A549 (cell line): Measurements from ENCODE around the gene SGSM2.

Experiments used
- CTCF ChIP-seq: fragments of >200 bp; sonication (Bioruptor Twin); formaldehyde crosslinking; IDR thresholded peaks from 3 replicates; pipeline ENCODE4 v1.5.1; 2016
- EP300 ChIP-seq, 2 experiments: fragments of >200 bp; sonication (Bioruptor Twin); formaldehyde crosslinking; IDR thresholded peaks; 2 replicates in 1 of 2; 3 replicates in 1 of 2; pipeline ENCODE4 v1.6.1; 2016 to 2017
- PHF8 ChIP-seq: fragments of 200-600 bp; sonication (generic); IDR thresholded peaks from 2 replicates; pipeline ENCODE4 v1.6.1; 2016; ENCODE audit warnings: low read depth, mild to moderate bottlenecking, antibody characterized with exemption, moderate library complexity, borderline replicate concordance
- POLR2A ChIP-seq: IDR thresholded peaks from 2 replicates; pipeline ENCODE4 v1.6.1; 2012; ENCODE audit warnings: mild to moderate bottlenecking, low read length
- TF ChIP-seq, protein P1 (sequence below): fragments of 250-450 bp; sonication (Bioruptor Pico); IDR thresholded peaks from 2 replicates; pipeline ENCODE4 v1.5.0; 2020; ENCODE audit warnings: low read depth, mild to moderate bottlenecking, moderate library complexity
- TF ChIP-seq, protein P2 (sequence below): fragments of 250-450 bp; sonication (Bioruptor Pico); IDR thresholded peaks from 2 replicates; pipeline ENCODE4 v1.5.0; 2021; ENCODE audit warnings: mild to moderate bottlenecking, moderate library complexity, borderline replicate concordance

DNA sequence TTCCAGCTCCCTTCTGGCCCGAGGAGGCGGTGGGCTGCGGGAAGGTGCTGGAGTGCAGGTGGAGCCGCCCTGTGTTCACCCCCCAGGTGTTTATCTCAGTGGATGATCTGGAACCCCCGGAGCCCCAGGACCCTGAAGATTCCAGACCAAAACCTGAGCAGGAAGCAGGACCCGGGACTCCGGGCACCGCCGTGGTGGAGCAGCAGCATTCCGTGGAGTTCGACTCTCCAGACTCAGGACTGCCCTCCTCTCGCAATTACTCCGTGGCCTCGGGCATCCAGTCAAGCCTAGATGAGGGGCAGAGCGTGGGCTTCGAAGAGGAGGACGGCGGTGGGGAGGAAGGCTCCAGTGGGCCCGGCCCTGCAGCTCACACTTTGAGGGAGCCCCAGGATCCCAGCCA, 38.1 kb downstream of the SGSM2 start:
- TF ChIP-seq, protein P1, sequence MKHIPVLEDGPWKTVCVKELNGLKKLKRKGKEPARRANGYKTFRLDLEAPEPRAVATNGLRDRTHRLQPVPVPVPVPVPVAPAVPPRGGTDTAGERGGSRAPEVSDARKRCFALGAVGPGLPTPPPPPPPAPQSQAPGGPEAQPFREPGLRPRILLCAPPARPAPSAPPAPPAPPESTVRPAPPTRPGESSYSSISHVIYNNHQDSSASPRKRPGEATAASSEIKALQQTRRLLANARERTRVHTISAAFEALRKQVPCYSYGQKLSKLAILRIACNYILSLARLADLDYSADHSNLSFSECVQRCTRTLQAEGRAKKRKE (CRISPR knock-in tag) = no peak
- TF ChIP-seq, protein P2, sequence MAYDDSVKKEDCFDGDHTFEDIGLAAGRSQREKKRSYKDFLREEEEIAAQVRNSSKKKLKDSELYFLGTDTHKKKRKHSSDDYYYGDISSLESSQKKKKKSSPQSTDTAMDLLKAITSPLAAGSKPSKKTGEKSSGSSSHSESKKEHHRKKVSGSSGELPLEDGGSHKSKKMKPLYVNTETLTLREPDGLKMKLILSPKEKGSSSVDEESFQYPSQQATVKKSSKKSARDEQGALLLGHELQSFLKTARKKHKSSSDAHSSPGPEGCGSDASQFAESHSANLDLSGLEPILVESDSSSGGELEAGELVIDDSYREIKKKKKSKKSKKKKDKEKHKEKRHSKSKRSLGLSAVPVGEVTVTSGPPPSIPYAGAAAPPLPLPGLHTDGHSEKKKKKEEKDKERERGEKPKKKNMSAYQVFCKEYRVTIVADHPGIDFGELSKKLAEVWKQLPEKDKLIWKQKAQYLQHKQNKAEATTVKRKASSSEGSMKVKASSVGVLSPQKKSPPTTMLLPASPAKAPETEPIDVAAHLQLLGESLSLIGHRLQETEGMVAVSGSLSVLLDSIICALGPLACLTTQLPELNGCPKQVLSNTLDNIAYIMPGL (CRISPR knock-in tag) = no peak
- no peak for TF ChIP-seq PHF8
- TF ChIP-seq EP300 (IDR thresholded peaks at IDR 0.05) = no peak
- TF ChIP-seq CTCF = no peak
- TF ChIP-seq POLR2A = no peak
